ENCODE measurements around the gene ANKS3. TPM values are rescaled to one million over a fixed set of nuclear protein-coding genes. Genes with fewer than 3 reads are reported as not detected.

The ANKS3 gene, protein sequence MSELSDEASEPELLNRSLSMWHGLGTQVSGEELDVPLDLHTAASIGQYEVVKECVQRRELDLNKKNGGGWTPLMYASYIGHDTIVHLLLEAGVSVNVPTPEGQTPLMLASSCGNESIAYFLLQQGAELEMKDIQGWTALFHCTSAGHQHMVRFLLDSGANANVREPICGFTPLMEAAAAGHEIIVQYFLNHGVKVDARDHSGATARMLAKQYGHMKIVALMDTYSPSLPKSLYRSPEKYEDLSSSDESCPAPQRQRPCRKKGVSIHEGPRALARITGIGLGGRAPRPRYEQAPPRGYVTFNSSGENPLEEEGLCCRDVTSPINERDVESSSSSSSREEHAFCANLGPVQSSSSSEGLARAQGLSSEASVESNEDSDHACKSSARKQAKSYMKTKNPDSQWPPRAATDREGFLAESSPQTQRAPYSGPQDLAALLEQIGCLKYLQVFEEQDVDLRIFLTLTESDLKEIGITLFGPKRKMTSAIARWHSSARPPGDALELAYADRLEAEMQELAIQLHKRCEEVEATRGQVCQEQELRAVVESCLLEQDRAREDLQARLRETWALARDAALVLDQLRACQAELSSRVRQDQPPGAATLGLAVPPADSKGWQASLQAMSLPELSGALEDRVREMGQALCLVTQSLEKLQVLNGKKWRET
- polyA plus RNA-seq (2012; rRNA removed), result 42.2 and 43.9 TPM in 2 replicates
- 15.6 and 21.8 TPM in 2 replicates for polyA plus RNA-seq (2012; cell fraction: cytosol; rRNA removed)
- polyA plus RNA-seq (2012; cell fraction: nucleus; rRNA removed), result 145 and 161 TPM in 2 replicates

GRCh38 chr16:4734063-4734729, at the start of gene ANKS3, which contains the start of gene DNAAF8:
Gene ANKS3, minus strand, starts transcription at chr16:4734271. Its CDS starts 4,122 bp downstream, at chr16:4730149.
Gene DNAAF8, plus strand, starts transcription at chr16:4734537. Its CDS starts 1,978 bp downstream, at chr16:4736515.
- no peaks in the 10 kb centered on the region for H3K9me3 ChIP-seq
- peaks cover 0 to 6% of the 10 kb centered on the region in 2 experiments; a peak in 1 of 4 replicates for H3K4me1 ChIP-seq (ENCODE audit: control insufficient read depth in 1 of 2, insufficient read depth in 2 of 2, low read depth in 1 of 2, low read length in 1 of 2)
- CTCF ChIA-PET, result interaction anchor here (0.9 to 1.5 kb wide), 4 partner anchors 69 to 222 kb away, joined by 3 to 7 read pairs (median 4); no protein-coding TSS in a partner anchor
- DNase-seq, result peak; percentile 97
- POLR2A ChIA-PET, result interaction anchor here (0.7 to 2.2 kb wide), 11 partner anchors 10 to 225 kb away, joined by 3 to 16 read pairs (median 4); partner anchors contain the start of genes ROGDI and ZNF500
- H3K9me2 ChIP-seq, result no peaks in the 10 kb centered on the region
- WGBS (ENCODE audit: low lambda C conversion rate), result under 1% methylated on average over 33 of the region's 70 CpGs
- peaks cover 10 to 18% of the 10 kb centered on the region in 2 experiments for H3K36me3 ChIP-seq (replicated peaks in 1 of 2; ENCODE audit: control insufficient read depth in 1 of 2, insufficient read depth in 2 of 2, low read length in 1 of 2)
- H3K4me3 ChIP-seq (ENCODE audit: low read depth in 2 of 2, low read length in 1 of 2), result peak within 1 kb of the TSS; percentile 97
- H3K4me2 ChIP-seq, result peak within 1 kb of the TSS; percentile 98
- H4K20me1 ChIP-seq (ENCODE audit: insufficient read depth), result no peaks in the 10 kb centered on the region
- H3F3A ChIP-seq (replicated peaks; ENCODE audit: insufficient read depth), result no peaks in the 10 kb centered on the region
- H3K79me2 ChIP-seq (ENCODE audit: insufficient read depth), result peaks cover 48% of the 10 kb centered on the region
- H3K27ac ChIP-seq (ENCODE audit: low read depth in 2 of 2, low read length in 1 of 2), result peak within 1 kb of the TSS; percentile 88 to 96
- H3K9ac ChIP-seq, result peak within 1 kb of the TSS; percentile 88
- no peaks in the 10 kb centered on the region for H3K27me3 ChIP-seq (ENCODE audit: insufficient read depth)
- peak within 1 kb of the TSS; percentile 90 for H2AFZ ChIP-seq (ENCODE audit: low read depth)
- peak; percentile 79 for TF ChIP-seq REST (IDR thresholded peaks at IDR 0.05; ENCODE audit: low read depth, low read length)
- no peak for TF ChIP-seq CTCF (IDR thresholded peaks at IDR 0.05)
- peak; percentile 81 for TF ChIP-seq ELF1 (IDR thresholded peaks at IDR 0.05)
- TF ChIP-seq, protein P1, sequence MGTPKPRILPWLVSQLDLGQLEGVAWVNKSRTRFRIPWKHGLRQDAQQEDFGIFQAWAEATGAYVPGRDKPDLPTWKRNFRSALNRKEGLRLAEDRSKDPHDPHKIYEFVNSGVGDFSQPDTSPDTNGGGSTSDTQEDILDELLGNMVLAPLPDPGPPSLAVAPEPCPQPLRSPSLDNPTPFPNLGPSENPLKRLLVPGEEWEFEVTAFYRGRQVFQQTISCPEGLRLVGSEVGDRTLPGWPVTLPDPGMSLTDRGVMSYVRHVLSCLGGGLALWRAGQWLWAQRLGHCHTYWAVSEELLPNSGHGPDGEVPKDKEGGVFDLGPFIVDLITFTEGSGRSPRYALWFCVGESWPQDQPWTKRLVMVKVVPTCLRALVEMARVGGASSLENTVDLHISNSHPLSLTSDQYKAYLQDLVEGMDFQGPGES (IDR thresholded peaks at IDR 0.05; ENCODE audit: low read depth, low read length), result peak; percentile 56; the same call in 1 of the 2 replicates
- 0 out of 2 replicates have a peak, but pooled peaks have one; percentile 17 for TF ChIP-seq TEAD4 (IDR thresholded peaks at IDR 0.05; ENCODE audit: borderline replicate concordance, insufficient read depth)
- TF ChIP-seq MXI1 (IDR thresholded peaks at IDR 0.05; ENCODE audit: low read depth, low read length), result peak; percentile 77
- peak; percentile 90 for TF ChIP-seq GABPA (IDR thresholded peaks at IDR 0.05; ENCODE audit: low read depth)
- TF ChIP-seq, protein P2, sequence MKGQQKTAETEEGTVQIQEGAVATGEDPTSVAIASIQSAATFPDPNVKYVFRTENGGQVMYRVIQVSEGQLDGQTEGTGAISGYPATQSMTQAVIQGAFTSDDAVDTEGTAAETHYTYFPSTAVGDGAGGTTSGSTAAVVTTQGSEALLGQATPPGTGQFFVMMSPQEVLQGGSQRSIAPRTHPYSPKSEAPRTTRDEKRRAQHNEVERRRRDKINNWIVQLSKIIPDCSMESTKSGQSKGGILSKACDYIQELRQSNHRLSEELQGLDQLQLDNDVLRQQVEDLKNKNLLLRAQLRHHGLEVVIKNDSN (IDR thresholded peaks at IDR 0.05; ENCODE audit: borderline replicate concordance, low read depth), result no peak
- 0 out of 2 replicates have a peak, but pooled peaks have one; percentile 91 for TF ChIP-seq SIN3A (IDR thresholded peaks at IDR 0.05; ENCODE audit: borderline replicate concordance, low read depth, low read length)
- peak; percentile 97 for TF ChIP-seq PBX3 (IDR thresholded peaks at IDR 0.05)
- no peak for TF ChIP-seq MEF2A (IDR thresholded peaks at IDR 0.05; ENCODE audit: borderline replicate concordance, low read depth)
- TF ChIP-seq, protein P3, sequence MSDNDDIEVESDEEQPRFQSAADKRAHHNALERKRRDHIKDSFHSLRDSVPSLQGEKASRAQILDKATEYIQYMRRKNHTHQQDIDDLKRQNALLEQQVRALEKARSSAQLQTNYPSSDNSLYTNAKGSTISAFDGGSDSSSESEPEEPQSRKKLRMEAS (IDR thresholded peaks at IDR 0.05; ENCODE audit: low read depth), result peak; percentile 91
- TF ChIP-seq CHD2 (IDR thresholded peaks at IDR 0.05; ENCODE audit: low read length, partially characterized antibody), result peak; percentile 69
- TF ChIP-seq SMC3 (IDR thresholded peaks at IDR 0.05; ENCODE audit: low read depth, low read length), result no peak
